ENCODE results near the gene DPY19L1.
A peak's percentile ranks its signal among the peaks of the same experiment; 100 is the strongest.
"Not testable (repeated sequence)": the region's sequence is repeated elsewhere in the genome, so short reads cannot be mapped to it uniquely, and the experiment has no call there.

The DPY19L1 gene

DNA sequence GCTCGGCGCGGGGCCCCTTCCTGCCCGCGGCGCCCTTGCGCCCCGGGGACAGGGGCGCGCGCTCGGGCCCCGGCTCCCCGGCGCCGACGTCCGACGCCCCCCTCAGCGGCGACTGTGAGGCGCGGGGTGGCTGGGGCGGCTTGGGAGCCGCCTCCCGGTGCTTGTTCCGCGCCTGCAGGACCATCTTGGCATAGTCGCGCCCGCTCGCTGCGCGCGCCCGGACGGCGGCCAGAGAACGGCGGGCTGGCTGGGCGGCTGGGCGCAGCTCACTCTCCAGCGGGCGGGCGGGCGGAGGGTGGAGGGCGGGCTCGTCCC lies at the start of gene DPY19L1:
Gene DPY19L1, minus strand, starts transcription at position 275 of the 315 bp plus-strand sequence. Its CDS starts 91 bp downstream, at position 184.
- no peak for DNase-seq (ENCODE audit: low spot score)

DNA sequence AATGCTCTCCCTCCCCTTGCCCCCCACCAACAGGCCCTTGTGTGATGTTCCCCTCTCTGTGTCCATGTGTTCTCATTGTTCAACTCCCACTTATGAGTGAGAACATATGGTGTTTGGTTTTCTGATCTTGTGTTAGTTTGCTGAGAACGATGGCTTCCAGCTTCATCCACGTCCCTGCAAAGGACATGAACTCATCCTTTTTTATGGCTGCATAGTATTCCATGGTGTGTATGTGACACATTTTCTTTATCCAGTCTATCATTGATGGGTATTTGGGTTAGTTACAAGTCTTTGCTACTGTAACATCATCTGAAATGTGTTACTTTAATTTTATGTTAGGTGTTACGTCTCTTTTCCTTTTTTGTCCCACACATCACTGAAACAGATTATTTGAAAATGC lies 42.2 kb upstream of the DPY19L1 start:
- DNase-seq (ENCODE audit: low spot score), result not testable (repeated sequence)

DNA sequence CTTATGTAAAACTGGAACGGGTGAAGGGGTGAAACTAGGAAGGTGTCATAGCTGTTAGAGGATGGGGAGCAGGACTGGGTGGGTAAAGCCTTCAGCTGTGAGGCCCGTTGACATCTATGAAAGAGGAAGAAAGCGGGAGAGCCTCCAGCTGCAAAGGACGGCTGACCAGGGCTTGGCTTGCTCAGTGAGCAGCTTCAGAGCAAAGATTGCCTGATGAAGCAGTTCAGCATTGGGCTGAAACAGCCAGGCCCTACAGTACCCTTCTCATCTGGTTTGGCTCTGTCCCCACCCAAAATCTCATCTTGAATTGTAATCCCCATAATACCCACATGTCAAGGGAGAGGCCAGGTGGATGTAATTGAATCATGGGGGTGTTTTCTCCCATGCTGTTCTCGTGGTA lies 36.7 kb upstream of the DPY19L1 start:
- DNase-seq (ENCODE audit: low spot score), result not testable (repeated sequence)

DNA sequence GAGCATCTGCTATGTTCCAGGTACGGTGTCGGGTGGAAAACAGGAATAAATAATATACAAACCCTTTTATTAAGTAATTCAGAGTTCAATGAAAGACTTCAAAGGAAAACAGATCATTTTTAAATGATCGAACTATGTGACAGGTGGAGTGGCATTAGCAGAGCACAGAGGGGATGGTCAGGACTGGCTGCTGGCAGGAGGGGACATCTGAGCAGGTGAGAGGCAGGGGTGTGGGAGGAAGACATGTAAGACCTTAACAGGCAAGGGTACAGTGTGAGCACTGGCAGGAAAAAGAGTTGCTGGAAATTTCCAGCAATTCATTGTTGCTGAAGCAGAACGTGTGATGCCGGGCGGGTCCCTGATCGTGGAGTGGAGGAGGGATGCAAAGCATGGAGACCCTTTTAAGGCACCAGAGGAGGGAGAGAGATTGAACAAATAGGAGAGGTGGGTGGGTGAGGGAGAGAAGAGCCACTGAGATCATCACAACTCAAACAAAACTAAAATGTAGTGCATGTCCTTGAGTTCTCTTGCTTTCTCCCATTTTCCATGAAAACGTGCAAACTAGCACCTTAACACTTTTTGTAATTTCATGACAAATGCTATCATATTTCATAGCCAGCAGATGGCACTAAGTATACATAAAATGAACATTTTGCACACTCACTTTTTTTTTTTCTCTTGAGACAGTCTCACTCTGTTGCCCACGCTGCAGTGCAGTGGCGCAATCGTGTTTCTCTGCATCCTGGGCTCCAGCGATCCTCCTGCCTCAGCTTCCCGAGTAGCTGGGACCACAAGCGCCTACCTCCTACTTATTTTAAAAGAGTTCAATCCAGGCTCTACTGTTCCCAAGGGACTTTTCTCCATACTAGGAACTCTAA lies 35.9 kb upstream of the DPY19L1 start:
- peak; percentile 37 for DNase-seq (ENCODE audit: low spot score)

DNA sequence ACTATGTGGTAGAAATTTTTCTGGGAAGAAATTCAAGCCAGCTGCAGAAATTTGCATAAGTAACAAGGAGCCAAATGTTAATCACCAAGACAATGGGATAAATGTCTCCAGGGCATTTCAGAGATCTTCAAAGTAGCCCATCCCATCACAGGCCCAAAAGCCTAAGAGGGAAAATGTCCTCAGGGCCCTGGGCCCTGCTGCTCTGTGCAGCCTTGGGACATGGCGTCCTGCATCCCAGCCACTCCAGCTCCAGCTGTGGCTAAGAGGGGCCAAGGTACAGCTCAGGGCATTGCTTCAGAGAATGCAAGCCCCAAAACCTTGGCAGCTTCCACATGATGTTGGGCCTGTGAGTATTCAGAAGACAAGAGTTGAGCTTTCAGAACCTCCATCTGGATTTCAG lies 31.8 kb upstream of the DPY19L1 start:
- not testable (repeated sequence) for DNase-seq (ENCODE audit: low spot score)

DNA sequence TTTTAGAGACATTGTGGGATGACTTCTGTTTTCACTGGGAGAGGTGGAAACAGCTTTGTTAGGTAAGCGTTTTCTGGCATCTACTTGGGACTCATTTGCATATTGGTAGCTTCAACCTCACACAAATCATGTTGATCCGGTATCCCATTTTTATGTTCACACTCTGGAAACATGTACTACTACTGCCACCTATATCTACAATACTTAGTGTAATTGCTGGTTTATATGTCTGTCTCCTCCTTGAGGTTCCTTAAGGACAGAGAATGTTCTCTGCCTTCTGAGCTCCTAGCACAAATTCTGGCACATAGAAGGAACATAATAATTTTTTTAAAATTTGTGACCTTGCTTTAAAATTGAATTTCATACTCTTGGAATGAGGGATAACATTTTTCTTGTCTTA lies 28.1 kb upstream of the DPY19L1 start:
- not testable (repeated sequence) for DNase-seq (ENCODE audit: low spot score)

DNA sequence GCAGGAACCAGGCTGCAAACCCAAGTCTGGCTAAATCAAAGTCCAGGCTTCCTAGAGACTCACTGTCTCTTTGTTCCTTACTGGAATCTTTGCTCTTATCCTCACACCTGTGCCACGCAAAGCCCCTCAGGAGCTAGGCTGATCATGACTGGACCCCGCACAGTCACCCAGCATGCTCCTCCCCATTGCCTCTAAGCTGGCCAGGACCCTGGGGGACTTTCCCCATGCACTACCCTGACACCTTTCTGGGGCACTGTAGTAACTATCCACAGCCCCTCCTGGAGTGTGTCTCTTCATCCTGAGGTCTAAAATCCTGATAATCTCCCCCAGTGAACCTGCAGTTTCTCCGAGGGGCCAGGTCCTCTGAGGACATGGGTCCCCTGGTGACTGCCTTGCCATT lies 21.3 kb upstream of the DPY19L1 start:
- DNase-seq (ENCODE audit: low spot score), result not testable (repeated sequence)

DNA sequence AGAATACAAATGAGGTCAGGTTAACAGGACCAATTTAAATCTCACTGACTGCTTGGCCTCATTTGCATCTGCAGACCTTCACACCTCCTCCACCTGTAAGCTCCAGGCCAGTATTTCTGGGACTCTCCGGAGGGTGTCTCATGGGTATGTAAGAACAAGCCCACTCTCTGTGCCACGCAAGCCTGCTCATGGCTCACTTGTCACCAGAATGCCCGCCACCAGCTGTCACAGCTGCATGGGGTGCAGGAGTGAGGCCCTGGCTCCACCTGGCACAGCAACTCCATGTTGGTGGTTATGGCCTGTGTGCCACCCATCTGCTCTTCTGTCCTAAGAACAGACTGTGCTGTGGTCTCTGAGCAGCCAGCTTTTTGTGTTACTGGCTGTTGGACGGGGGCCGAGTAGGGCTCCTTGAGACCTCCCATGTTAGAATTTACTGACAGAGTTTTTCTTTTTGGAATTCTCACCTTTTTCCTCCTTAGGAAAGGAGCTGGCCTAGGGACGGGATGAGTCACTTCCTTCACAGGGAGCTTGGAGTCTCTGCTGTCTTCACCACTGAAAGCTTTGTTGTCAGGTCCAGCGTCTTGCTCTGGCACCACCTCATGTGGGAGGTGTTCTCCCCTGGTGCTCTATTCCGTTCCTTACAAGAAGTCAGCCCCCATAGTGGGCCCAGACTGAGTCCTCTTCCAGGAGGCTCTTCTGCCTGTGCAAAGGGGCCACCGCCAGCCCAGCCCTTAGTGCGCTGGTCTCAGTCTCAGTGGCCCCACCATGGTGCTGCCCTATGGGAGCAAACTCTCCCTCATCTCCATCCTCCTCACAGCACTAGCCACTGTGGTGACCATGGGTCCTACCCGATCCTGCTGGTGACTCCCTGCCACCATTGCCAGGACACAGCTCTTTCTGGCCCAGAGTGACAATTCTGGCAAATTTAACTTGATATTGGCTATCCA lies 20.5 kb upstream of the DPY19L1 start:
- peak; percentile 18 for DNase-seq (ENCODE audit: low spot score)

DNA sequence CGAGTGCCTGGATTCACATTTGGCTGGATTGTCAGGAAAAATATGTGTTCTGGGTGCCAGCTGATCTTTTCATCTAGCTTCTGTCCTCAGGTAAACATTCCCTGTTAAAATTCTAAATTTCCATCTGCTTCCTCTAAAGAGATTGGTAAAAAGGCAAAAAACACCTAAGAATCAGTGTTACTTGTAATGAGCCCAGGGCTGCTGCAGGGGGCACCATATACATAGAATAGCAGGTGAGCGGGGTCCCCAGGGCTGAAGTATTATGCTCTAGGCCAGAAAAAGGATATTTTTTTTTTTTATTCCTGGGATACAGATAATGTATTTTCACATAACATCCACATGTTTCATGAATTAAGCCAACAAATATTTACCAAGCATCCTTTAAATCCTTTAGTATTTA lies 18.4 kb upstream of the DPY19L1 start:
- not testable (repeated sequence) for DNase-seq (ENCODE audit: low spot score)

DNA sequence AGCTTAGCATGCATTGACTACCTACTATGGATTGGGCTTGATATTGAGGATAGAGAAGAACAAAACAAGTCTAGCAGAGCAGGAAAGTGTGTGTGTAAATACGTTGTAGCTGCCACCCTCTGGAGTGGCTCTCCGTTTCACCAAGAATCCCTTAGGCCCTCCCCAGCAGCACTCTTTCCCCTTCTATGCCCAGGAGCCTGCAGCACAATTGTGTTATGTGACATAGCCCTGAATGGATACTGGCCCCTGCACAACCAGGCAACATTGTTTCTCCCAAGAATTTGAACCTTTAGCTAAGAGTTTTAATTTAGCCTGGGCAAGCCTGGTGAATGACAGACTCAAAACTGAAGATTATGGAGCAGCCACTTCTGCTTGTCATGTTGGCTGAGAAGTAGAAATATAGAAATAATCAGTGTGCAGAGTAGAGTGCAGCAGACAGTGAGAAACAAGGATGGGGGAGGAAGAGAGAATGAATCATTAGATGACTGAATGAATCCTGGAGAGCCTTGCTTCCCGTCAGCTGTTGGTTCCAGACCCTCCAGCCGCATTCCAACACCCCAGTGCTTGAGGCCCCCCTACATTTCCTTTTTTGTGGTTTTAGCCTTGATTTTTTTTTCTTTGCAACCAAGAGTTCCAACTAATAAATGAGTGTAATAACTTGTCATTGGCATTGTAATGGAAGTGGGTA lies 16.3 kb upstream of the DPY19L1 start:
- DNase-seq (ENCODE audit: low spot score), result peak; percentile 14

DNA sequence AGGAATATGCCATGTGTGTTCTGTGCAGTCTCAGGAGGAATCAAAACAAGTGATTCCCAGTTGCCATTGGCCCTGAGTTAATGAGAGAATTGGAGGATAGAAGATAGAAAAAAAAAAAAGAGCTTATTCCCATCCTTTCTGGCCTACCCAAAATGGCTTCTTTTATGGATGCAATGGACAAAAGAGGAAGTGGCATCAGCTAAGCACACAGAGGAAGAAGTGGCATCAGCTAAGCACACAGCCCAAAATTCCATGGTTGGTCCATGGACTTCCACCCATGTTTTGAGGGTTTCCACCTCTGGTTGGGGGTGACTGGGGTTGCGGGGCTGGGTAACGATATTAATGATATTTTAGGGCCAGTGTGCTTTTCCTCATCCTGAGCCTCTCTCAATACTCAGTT lies 11.1 kb upstream of the DPY19L1 start:
- not testable (repeated sequence) for DNase-seq (ENCODE audit: low spot score)

DNA sequence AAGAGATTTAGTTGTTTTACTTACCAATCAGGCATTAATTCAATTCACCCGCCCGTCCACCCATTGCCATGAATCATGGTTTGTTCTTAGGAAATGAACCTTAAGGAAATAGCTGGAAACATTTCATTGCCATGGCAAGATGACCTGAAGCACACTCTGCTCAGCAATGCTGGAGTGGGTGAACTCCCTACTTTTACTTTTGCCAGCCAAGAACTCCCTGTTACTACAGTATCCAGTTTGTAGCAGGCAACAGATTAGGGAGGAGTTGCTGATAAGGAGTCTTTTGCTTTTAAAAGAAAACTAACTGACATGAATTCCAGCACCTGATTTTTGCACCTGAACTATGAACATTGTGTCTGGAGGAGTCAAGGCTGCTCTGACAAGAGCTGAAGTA lies 10.6 kb upstream of the DPY19L1 start:
- DNase-seq (ENCODE audit: low spot score), result peak; percentile 43

DNA sequence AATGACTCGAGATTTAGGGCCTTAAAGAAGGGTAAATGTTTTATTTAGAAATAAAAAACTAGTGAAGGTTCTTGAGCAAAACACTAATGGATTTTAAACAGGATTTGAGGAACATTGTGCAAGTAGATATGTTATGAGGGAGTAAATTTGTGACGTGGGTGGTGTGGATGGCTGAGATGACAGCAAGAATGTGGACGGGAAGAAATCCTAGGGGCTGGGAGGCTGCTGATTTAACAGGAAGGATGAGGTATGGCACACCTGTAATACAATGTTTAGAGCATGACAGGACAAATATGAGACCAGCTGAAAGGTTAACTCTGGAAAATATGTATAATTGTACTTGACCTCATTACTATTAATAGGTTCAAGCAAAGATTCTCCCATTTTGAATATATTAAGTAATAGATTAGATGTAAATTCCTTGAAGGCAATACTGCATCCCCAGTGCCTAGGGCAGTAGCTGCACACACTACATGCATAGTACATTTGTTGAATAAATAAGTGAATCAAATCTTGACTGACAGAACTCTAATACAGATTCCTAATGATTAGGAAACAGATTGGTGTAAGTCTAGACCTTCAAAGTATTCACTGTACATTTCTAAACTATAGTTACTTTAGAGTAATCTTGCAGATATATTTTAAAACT lies 10.1 kb upstream of the DPY19L1 start:
- DNase-seq (ENCODE audit: low spot score), result not testable (repeated sequence)

DNA sequence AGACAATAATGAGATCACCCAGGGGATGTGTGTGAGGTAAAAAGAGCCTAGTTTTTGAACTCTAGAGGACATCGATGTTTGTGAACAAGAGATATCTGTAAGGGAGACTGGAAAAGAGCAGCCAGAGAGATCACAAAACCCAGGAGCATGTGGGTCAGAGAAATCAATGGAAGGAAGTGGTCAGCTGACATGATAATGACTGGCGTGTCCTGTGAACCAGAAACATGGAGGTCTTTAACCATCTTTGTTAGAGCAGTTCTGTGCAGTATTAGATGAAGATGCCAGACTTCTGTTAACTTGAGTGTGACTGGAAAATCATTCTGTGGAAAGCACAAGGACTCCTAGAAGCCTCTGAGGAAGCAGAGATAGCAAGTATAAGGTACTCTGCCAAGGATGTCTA lies 6.0 kb upstream of the DPY19L1 start:
- not testable (repeated sequence) for DNase-seq (ENCODE audit: low spot score)

DNA sequence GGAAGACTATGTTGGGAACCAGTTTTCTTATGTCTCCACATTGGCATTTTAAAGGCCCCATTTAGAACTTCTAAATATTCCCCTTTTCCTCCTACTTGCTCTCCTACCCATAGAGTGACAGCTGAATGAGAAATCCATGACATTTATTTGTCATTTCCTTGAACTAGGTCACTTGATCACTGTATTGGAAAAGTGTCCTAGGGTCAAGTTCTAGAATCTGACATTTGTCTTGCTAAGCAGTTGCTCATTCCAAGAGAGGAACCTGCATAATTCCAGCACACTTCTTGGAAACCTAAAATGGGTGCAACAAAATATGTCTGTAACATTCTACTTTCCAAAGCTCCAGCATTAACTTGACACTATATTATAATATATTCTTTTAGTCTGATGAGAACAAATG lies 3.6 kb upstream of the DPY19L1 start:
- no peak for DNase-seq (ENCODE audit: low spot score)

DNA sequence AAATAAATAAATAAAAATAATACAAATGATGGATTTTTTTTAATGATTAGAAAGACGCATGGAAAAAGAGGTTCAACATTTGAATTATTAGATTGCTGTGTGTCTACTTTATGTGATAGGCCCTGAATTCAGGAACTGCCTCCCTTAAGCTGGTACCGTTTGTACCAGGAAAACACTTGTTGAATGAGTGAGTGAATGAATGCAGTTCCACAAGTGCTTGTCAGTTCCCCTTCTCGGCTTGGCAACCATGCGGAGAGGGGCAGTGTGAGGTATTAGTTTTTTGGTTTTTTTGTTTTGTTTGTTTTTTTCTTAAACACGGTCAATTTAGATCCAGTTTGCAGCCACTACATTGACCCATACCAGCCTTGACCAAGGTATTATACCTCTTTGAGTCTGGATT lies 2.1 kb upstream of the DPY19L1 start:
- DNase-seq (ENCODE audit: low spot score), result no peak

DNA sequence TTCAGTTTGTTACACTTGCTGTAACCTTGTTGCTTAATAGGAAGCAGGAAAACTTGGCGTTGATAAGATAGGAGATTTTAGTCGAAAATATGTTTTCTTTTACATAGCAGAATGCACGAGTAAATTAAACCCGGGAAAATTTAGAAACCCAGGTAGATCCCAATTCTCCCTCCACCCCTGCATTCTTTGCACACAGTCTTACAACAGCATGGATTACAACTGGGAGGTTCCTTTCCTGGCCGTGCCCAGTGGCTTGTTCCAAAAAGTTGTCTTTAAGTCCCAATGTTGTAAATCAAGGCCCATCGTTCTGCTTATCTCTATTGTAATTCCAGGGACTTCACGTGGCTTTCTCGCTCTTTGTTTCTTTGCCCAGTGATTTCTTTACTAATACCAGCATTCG lies 1.1 kb upstream of the DPY19L1 start:
- DNase-seq (ENCODE audit: low spot score), result no peak

DNA sequence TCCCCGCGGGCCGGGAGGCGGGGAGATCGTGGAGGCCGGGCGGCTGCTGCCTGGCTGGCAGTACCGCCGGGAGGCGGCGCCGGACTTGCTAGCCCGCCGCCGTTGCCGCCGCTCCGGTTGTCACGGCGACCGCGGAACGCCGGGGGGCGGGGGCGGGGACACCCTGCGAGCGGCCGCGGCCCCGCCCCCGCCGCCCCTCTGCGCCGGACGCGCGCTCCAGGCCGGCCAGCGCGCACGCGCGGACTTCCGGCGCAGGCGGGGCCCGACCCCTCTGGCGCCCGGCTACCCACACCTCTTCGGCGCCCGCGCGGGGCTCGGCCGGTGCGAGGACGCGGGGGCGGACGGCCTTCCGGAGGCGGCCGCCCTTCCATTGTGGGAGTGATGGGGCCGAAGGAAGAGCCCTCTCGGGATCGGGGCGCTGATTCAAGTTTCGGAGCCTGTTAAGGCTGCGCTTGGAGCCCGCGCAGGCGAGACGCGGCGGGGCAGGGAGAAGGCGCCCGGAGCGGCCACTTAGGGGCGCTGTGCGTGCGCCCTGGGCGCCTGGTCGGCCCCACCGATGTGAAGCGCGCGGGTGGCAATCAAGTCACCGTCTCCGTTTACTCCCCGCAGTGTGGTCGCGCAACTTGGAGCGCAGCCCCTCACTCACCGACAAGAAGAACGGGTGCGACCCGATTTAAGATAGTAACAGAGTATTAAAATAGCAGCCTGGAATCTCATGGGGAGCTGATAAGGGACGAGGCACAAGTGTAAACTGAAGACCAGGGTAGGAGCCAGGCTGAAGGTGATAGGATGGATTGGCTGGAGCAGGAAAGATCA lies 449 bp upstream of the DPY19L1 start:
- DNase-seq (ENCODE audit: low spot score), result peak; percentile 96

DNA sequence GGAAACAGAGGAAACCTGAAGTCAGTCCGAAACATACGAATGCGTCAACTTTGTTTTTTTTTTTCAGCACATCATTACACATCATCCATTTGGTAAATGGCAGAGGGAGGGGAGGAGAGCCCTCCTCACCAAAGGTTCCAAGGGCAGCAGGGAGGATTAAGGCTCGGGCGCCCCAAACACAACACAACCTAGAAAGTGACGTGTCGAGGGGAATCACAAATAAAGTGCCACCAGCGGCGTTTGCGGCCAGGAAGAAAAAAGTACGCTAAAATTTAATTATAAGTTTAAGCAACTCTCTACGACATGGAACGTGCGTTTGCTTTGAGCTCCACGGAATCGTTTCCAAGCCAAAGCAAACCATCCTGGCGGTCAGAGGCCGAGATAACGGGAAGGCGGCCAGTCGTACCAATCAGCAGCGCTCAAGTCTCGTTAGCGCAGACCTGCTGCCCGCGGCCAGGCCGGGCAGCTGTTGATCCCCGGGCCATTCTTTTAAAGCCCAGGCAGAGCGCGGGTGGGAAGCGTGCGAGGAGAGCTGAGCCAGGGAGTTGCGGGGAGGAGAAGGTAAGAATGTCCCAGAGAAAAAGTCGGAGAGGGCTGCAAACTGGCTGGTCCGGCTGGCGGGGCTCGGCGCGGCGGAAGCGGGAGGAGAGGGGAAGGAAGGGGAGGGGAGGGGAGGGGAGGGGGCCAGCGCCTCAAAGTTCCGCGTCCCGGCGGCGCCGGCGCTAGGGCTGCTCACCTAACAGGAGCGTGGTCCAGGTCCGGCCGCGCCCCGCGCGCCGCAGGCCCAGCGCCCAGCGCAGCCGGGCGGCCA lies 719 bp downstream of the DPY19L1 start:
- peak; percentile 69 for DNase-seq (ENCODE audit: low spot score)

DNA sequence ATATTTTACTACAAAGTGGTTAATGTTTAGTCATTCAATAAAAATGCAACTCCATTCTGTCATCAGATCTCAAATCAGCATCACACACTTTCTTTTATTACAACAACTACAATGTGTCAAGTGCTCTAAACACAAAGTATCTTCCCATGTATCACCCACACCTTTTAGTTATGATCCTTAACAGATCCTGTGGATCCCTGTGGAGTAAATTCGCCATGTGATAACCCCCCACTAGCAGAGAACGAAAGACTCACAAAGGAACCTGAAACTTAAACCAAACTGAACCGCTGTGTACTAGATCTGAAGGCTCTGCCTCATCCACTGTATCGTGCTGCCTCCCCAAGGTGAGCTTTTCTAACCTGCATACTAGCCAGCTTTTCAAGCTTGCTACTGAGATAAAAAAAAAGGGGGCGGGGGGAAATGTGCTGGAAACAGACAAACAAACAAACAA lies 1.7 kb downstream of the DPY19L1 start:
- peak; percentile 56 for DNase-seq (ENCODE audit: low spot score)

Measured in kidney tubule cell (primary cell).